HG03045 (cell line): ENCODE data around the gene ANKRD27.
"Not testable (repeated sequence)": the region's sequence is repeated elsewhere in the genome, so short reads cannot be mapped to it uniquely, and the experiment has no call there.

Source experiments
- ATAC-seq: cut with Tn5 transposase; IDR thresholded peaks from one replicate; pipeline ENCODE4 v1.9.1; 2021; ENCODE audit warnings: mild to moderate bottlenecking, moderate library complexity; ENCODE audit not compliant: unreplicated experiment

ANKRD27 gene

DNA sequence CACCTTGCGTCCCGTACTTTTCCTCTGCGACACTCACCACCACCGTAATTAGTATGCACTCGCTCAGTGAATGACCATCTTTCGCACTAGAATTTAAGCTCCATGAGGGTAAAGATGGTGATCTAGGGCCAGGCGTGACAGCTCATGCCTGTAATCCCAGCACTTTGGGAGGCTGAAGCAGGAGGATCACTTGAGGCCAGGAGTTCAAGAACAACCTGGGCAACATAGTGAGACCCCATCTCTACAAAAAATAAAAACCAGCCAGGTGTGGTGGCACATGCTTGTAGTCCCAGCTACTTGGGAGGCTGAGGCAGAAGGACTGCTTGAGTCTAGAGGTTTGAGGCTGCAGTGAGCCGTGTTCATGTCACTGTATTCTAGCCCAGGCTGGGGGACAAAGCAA lies 18.6 kb downstream of the ANKRD27 start:
- ATAC-seq: not testable (repeated sequence)

DNA sequence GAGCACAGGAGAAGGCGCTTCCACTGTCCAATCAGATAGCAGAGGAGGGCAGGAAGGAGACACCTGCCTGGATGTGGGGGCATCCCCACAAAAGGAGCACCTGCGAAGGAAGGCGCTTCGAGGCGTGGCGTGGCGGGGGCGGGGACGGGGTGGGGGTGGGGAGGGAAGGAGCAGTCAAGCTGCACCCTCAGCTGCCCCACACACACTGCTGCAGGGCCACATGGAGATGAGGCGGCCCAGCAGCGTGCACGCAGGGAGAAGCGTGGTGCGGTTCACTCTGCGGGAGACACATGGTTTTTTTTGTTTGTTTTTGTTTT lies 21.4 kb downstream of the ANKRD27 start:
- ATAC-seq: no peak

- ATAC-seq: no peak
Observed at GRCh38 chr19:32652894-32653598, 21.9 kb downstream of the ANKRD27 start.

DNA sequence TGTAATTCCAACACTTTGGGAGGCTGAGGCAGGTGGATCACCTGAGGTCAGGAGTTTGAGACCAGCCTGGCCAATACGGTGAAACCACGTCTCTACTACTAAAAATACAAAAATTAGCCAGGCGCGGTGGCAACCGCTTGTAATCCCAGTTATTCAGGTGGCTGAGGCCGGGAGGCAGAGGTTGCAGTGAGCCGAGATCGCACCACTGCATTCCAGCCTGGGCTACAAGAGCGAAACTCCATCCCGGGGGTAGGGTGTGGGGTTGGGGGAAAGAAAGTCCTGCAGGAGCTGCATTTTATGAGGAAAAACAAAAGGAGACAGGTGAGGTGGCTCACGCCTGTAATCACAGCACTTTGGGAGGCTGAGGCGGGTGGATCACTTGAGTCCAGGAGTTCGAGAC lies 22.6 kb downstream of the ANKRD27 start:
- not testable (repeated sequence) for ATAC-seq

DNA sequence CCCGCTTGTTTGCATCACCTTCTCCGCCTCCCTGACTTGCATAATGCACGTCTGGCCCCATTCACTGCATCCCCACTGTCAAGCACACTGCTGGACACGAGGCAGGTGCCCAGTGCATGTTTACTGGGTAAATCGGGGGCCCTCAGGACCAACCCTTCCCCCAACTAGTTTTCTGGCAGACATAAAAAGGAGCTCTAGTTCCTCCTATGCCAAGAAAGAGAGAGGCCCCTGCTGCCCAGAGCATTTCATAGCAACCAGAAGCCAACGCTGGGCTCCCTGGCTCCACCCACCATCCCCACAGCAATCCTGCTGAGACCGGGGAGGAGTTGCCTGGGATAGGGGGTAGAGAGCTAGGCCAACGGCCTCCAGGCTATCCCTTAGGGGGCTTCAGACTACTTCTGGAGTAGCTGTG lies 23.2 kb downstream of the ANKRD27 start:
- no peak for ATAC-seq

- ATAC-seq: no peak
Observed at GRCh38 chr19:32650671-32651070, 24.3 kb downstream of the ANKRD27 start.

- no peak for ATAC-seq
Observed at GRCh38 chr19:32649751-32650150, 25.2 kb downstream of the ANKRD27 start.

DNA sequence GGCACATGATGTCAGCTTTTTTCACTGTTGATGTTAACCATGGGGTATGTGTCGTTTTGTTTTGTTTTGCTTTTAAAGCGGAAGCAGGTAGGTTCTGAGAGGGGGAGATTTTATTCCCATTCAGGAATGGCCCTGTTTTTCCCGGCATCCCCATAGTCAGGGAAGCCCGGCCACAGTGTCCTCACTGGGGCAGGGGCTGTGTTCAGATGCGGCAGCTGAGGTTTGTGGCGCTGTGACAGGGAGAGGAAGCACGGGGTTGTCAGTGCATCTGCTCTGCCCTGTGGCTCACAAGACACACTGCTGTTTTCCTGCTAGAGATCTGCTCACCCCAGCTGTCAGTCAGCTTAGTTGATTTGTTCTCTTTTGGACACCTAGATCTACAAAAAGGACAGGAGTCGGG lies 27.6 kb downstream of the ANKRD27 start:
- no peak for ATAC-seq

DNA sequence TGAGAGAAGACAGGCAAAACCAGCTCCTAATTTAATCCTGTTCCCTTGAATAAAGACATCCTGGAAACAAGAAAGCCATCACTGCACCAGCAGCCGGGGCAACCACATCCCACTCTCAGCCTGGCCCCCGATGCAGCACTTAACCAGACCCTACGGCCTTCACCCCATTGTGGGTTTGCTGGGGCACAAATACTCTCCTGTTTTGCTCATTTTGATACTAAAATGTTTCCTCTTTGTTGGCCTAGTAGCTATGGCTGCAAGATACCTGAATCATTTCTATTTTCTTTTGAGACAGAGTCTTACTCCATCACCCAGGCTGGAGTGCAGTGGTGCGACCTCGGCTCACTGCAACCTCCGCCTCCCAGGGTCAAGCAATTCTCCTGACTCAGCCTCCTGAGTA lies 28.4 kb downstream of the ANKRD27 start:
- ATAC-seq: no peak

- ATAC-seq: no peak
Observed at GRCh38 chr19:32642771-32643170, 32.2 kb downstream of the ANKRD27 start.

DNA sequence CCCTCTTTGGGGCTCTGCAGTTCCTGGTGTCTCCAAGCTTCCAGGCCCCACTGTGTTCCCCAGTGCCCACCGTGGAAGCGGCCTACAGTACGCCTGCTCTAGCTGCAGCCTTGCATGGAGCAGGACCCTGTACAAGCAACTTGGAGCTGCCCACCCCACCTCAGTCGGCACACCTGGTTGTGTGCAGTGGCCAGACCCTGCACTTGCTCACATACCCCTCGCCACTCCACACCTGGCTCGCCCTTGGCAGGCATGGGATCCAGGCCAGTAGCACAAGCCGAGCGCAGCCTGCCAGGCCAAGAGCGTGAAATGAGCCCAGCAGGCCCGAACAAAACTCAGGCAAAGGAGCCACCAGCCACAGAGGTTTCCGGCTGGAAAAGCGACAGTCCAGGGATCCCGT lies 36.4 kb downstream of the ANKRD27 start:
- no peak for ATAC-seq

- ATAC-seq: no peak
Observed at GRCh38 chr19:32637480-32637879, 37.5 kb downstream of the ANKRD27 start.

DNA sequence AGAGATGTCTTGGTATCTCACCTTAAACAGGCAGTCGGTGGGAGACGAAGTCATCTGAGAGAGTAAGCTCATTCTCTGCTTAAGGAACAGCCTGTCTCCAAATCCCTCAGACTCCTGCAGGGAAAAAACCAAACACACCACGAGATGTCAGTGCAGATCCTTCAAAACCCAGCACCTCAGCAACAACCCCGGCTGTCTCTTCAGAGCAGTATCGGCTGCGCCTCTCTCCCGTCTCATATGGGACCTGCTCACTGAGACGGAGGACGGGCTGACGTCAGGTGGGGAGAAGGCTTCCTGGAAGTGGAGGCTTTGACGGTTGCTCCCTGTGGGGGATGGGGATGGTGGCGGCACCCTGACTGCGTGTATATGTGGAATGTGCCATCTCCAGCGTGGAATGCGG lies 43.6 kb downstream of the ANKRD27 start:
- no peak for ATAC-seq

GRCh38 chr19:32630338-32630737 lies 44.6 kb downstream of the ANKRD27 start:
- no peak for ATAC-seq

DNA sequence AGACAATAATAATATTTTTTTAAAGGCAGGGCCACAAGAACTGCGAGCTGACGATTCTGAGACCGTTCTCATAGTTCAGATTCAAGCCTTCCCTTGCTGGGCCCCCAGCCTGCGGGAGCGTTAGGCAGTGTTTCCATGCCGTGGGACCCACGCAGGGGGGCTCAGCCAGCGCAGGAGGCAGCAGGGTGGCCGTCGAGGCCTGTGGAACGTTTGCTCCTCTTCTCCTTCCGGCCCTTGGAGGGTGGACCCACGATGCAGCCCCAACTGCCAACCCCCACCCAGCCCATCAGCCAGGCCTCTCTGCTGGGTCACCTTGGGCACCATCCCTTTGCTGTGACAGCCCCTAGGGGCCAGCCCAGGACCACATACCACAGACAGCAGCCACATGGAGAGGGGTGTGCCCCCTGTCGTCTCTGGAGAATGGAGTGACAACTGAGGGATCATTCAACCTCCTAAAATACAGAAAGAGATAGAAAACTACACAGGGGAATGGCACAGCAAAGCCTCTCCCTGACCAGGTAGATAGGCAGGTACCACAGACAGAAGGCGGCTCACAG lies 47.2 kb downstream of the ANKRD27 start:
- no peak for ATAC-seq

- no peak for ATAC-seq
Observed at GRCh38 chr19:32626969-32627368, 48.0 kb downstream of the ANKRD27 start.

GRCh38 chr19:32624410-32624809 lies 50.6 kb downstream of the ANKRD27 start:
- ATAC-seq: no peak

GRCh38 chr19:32622002-32622401 lies 53.0 kb downstream of the ANKRD27 start:
- no peak for ATAC-seq

DNA sequence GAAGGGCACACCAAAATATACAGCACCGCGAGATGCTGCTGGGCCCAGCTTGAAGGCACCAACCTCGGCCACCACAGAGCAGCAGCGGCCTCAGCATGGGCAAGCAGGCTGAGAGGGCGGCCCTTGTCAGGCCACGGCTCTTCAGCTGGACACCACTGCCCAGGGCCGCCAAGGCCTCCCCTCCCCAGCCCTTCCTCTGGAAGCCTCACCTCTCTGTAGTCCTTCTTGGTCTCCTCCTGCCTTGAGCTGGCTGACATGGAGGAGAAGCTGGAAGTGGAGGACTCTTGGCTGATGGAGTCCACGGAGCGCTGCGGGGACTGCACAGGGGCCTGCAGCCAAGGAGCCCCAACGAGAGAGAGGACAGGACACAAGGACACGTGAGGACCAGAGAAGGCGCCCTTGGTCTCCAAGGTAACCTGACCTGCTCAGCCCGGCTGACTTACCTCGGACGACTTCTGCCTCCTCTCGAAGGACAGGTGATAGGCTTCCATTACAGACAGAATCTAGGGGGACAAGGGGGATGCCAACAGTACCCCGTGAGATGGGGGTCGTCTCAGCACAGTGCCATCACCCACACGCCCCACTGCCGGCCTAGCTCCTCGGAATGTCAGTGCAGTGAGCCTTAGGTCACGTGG lies 55.8 kb downstream of the ANKRD27 start:
- no peak for ATAC-seq

DNA sequence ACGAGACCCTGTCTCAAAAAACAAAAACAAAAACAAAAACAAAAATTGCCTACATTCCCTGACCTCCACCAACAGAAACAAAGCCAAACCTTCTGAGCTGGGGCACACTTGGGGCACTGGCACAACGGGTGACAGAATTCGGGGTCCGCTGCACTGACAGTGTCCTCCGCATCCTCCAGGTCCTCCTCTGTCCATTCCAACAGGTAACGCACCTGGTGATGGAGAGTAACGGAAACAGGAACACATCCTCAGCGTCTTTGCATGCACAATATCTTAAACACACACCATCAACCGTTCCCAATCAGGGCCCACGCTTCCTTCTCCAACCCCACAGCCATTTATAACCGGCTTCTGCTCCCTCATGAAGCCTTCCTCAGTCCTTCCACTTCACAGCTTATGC lies 59.4 kb downstream of the ANKRD27 start:
- no peak for ATAC-seq

DNA sequence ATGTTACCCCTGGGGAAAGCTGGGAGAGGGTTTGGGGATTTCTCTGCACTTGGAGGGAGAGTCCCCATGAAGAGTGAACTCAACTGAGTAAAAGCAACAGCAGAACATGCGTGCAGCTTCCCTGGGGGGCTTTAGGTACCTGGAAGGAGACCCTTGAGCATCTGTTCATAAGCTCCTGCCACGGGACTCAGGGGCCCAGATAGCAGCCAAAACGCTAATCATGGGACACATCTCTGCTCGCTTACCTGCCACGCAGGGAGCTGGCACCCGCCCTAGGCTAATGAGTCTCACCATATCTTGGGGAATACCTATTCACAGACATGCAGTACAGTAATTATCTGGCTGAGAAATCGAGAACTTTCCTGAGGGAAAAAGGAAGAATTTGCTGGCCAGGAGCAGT lies 60.1 kb downstream of the ANKRD27 start:
- ATAC-seq: no peak

- ATAC-seq: no peak
Observed at GRCh38 chr19:32613008-32613407, 62.0 kb downstream of the ANKRD27 start.

DNA sequence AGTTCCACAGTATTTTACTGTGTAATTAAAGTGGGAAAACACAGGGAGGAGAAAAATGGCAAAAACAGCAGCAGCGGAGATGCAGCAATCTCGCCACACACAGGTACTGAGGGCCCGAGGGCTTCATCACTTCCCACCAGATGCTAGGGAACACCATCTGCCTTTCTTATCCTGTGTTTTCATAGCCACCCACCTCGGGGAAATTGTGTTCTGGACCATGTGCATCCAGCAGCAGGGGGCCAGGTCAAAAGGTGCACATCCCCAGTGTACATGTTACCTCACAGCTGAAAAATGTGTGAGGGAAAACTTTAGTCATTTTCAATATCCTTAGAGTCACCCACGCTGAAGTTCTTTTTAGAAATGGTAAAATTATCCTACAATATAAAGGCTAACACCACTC lies 63.8 kb downstream of the ANKRD27 start:
- ATAC-seq: no peak
